MM.1S (cell line): ENCODE results near the gene KLRG1.

ENCODE experiments used
- DNase-seq: peaks from one replicate; pipeline ENCODE4 v3.0.0-alpha.2; 2015
- H2AFZ ChIP-seq: fragments of 300-600 bp; sonication (generic); 2 replicates; pipeline ENCODE4 v1.6.0; 2016; ENCODE audit warnings: antibody characterized with exemption, low read length
- H3F3A ChIP-seq: fragments of 300-600 bp; sonication (generic); 2 replicates; pipeline ENCODE4 v1.6.1; 2016; ENCODE audit warnings: mild to moderate bottlenecking, antibody characterized with exemption, low read length, moderate library complexity, mixed read lengths; ENCODE audit not compliant: insufficient read depth
- H3K27ac ChIP-seq: fragments of 300-600 bp; sonication (generic); 2 replicates; pipeline ENCODE4 v1.5.1; 2016; ENCODE audit warnings: mild to moderate bottlenecking, low read length
- H3K27me3 ChIP-seq: fragments of 300-600 bp; sonication (generic); replicated peaks from 2 replicates; pipeline ENCODE4 v1.6.0; 2016; ENCODE audit warnings: low read length; ENCODE audit not compliant: insufficient read depth
- H3K36me3 ChIP-seq: fragments of 300-600 bp; sonication (generic); replicated peaks from 2 replicates; pipeline ENCODE4 v1.6.1; 2016; ENCODE audit warnings: mild to moderate bottlenecking, low read length, mixed read lengths; ENCODE audit not compliant: insufficient read depth
- H3K4me1 ChIP-seq: fragments of 300-600 bp; sonication (generic); 2 replicates; pipeline ENCODE4 v1.6.1; 2016; ENCODE audit warnings: low read length, mixed read lengths
- H3K4me2 ChIP-seq: fragments of 300-600 bp; sonication (generic); 2 replicates; pipeline ENCODE4 v1.6.0; 2016; ENCODE audit warnings: low read depth, low read length
- H3K4me3 ChIP-seq: fragments of 300-600 bp; sonication (generic); 2 replicates; pipeline ENCODE4 v1.5.1; 2016; ENCODE audit warnings: low read length, mixed read lengths
- H3K79me2 ChIP-seq: fragments of 300-600 bp; sonication (generic); 2 replicates; pipeline ENCODE4 v1.6.1; 2016; ENCODE audit warnings: mixed run types, low read length, mixed read lengths
- H3K9ac ChIP-seq: fragments of 300-600 bp; sonication (generic); 2 replicates; pipeline ENCODE4 v1.6.1; 2016; ENCODE audit warnings: low read length, mixed read lengths
- H3K9me2 ChIP-seq: fragments of 300-600 bp; sonication (generic); replicated peaks from 2 replicates; pipeline ENCODE4 v1.6.1; 2016; ENCODE audit warnings: mild to moderate bottlenecking, low read length, mixed read lengths; ENCODE audit not compliant: insufficient read depth
- H3K9me3 ChIP-seq: fragments of 300-600 bp; sonication (generic); replicated peaks from 2 replicates; pipeline ENCODE4 v1.6.1; 2016; ENCODE audit warnings: mild to moderate bottlenecking, low read length, mixed read lengths; ENCODE audit not compliant: insufficient read depth
- H4K20me1 ChIP-seq: fragments of 300-600 bp; sonication (generic); 2 replicates; pipeline ENCODE4 v1.6.1; 2016; ENCODE audit warnings: mild to moderate bottlenecking, low read length, moderate library complexity, mixed read lengths; ENCODE audit not compliant: insufficient read depth
- EZH2 ChIP-seq: fragments of 300-600 bp; sonication (generic); optimal IDR thresholded peaks from 2 replicates; pipeline ENCODE3; 2017; ENCODE audit warnings: low read depth, mild to moderate bottlenecking, antibody characterized with exemption, low read length, mixed read lengths
- EZH2phosphoT487 ChIP-seq: fragments of 300-600 bp; sonication (generic); IDR thresholded peaks from 2 replicates; pipeline ENCODE4 v1.6.1; 2018; ENCODE audit warnings: antibody characterized with exemption, low read length
- TF ChIP-seq, protein P1 (sequence below): fragments of 300-600 bp; sonication (generic); IDR thresholded peaks from 2 replicates; pipeline ENCODE4 v1.5.1; 2016; ENCODE audit warnings: antibody characterized with exemption, low read length, mixed read lengths

The KLRG1 gene

DNA sequence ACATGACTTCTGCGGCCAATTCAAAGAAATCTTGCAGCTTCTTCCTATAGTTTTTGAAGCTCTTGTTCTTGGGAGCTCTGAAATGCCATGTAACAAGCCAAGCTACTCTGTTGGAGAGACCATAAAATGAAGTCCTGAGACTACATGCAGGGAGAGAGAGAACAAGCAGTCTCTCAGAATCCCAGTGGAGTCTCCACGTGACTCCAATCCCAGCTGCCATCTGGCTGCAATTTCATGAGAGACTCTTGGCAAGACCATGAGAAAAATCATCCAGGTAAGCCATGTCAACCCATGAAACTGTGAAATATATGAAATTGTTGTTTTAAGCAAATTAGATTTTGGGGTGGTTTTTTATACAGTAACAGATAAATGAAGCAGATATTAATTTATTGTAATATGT is 54.4 kb downstream of the KLRG1 start:
- Histone ChIP-seq H4K20me1 (no peaks in the 10 kb centered on the region), H3K4me3 (no peak overlapping the region), H3K4me2 (no peak overlapping the region), H3K9me2 (no peaks in the 10 kb centered on the region), H3K79me2 (no peaks in the 10 kb centered on the region), H2AFZ (no peak overlapping the region), H3K36me3 (no peaks in the 10 kb centered on the region), H3K27me3 (no peaks in the 10 kb centered on the region), H3K4me1 (0 out of 2 replicates have a peak, but pooled peaks cover 6% of the 10 kb centered on the region), H3F3A (no peaks in the 10 kb centered on the region), H3K27ac (no peak overlapping the region), H3K9me3 (no peaks in the 10 kb centered on the region), H3K9ac (no peak overlapping the region)
- no peak for DNase-seq
- TF ChIP-seq EZH2phosphoT487 (no peak), EZH2 (no peak)
- TF ChIP-seq, protein P1, sequence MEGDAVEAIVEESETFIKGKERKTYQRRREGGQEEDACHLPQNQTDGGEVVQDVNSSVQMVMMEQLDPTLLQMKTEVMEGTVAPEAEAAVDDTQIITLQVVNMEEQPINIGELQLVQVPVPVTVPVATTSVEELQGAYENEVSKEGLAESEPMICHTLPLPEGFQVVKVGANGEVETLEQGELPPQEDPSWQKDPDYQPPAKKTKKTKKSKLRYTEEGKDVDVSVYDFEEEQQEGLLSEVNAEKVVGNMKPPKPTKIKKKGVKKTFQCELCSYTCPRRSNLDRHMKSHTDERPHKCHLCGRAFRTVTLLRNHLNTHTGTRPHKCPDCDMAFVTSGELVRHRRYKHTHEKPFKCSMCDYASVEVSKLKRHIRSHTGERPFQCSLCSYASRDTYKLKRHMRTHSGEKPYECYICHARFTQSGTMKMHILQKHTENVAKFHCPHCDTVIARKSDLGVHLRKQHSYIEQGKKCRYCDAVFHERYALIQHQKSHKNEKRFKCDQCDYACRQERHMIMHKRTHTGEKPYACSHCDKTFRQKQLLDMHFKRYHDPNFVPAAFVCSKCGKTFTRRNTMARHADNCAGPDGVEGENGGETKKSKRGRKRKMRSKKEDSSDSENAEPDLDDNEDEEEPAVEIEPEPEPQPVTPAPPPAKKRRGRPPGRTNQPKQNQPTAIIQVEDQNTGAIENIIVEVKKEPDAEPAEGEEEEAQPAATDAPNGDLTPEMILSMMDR, result no peak

DNA sequence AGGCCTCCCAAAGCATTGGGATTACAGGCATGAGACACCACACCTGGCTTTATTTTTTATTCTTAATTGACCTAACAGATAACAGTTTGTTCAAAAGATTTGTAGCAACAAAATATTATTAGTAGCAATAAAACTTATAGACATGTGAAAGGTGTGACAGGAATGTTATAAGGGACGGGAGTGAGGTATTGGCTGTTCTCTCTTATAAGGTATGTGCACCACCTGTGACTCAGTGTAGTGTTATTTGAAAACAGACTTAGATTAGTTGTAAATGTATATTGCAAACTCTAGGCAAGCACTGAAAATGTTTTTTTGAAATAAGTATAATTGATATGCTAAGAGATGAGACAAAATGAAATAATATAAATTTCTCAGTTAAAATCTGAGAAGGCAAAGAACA is 57.8 kb downstream of the KLRG1 start:
- H3F3A ChIP-seq, result no peaks in the 10 kb centered on the region
- no peak overlapping the region for H3K9ac ChIP-seq
- H3K4me2 ChIP-seq, result no peak overlapping the region
- H3K36me3 ChIP-seq, result no peaks in the 10 kb centered on the region
- H3K79me2 ChIP-seq, result no peaks in the 10 kb centered on the region
- no peaks in the 10 kb centered on the region for H3K9me3 ChIP-seq
- H3K27me3 ChIP-seq, result no peaks in the 10 kb centered on the region
- H3K27ac ChIP-seq, result no peak overlapping the region
- TF ChIP-seq EZH2, result no peak
- no peak for TF ChIP-seq EZH2phosphoT487
- TF ChIP-seq, protein P1, result no peak
- H3K9me2 ChIP-seq, result no peaks in the 10 kb centered on the region
- H4K20me1 ChIP-seq, result no peaks in the 10 kb centered on the region
- no peak overlapping the region for H2AFZ ChIP-seq
- H3K4me3 ChIP-seq, result no peak overlapping the region
- H3K4me1 ChIP-seq, result 0 out of 2 replicates have a peak, but pooled peaks cover 6% of the 10 kb centered on the region
- no peak for DNase-seq

DNA sequence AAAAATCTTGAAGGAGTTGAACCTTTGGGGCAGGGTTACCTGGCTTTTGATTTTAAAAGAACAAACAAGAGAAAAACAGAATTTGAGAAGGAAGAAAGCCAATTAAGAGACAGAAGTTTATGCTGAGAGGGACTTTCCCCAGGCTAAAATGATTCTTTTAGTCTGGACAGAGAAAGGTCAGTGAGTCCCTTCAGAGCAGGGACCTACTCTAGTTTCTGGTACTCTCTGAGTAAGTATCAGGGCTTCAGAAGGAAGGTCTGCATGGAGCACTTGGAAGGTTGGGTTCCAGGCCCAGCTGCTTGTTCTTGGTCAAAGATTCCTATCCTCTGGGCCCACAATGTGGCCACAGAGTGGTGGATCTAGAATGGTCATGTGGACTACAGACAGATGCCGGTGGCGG is 59.6 kb downstream of the KLRG1 start:
- TF ChIP-seq, protein P1, result no peak
- TF ChIP-seq EZH2, result no peak
- no peak for TF ChIP-seq EZH2phosphoT487
- Histone ChIP-seq H4K20me1 (no peaks in the 10 kb centered on the region), H3K4me2 (no peak overlapping the region), H3K27me3 (no peaks in the 10 kb centered on the region), H3K9me2 (no peaks in the 10 kb centered on the region), H3K27ac (no peak overlapping the region), H3K9ac (no peak overlapping the region), H3K36me3 (no peaks in the 10 kb centered on the region), H3K4me3 (no peak overlapping the region), H2AFZ (no peak overlapping the region), H3F3A (no peaks in the 10 kb centered on the region), H3K79me2 (no peaks in the 10 kb centered on the region), H3K4me1 (0 out of 2 replicates have a peak, but pooled peaks cover 6% of the 10 kb centered on the region), H3K9me3 (no peaks in the 10 kb centered on the region)
- DNase-seq, result no peak
